AG09319 (cell line): ENCODE measurements around the gene C3orf22.

ENCODE experiments used
- DNase-seq: peaks from one replicate; pipeline ENCODE4 v3.0.0-alpha.2; 2010; ENCODE audit warnings: low read depth; ENCODE audit errors: extremely low read depth
- TF ChIP-seq, protein P1 (sequence below): IDR thresholded peaks from 2 replicates; pipeline ENCODE4 v1.5.1; 2011; ENCODE audit warnings: low read depth, mild to moderate bottlenecking, inconsistent platforms, low read length, moderate library complexity

The C3orf22 gene

DNA sequence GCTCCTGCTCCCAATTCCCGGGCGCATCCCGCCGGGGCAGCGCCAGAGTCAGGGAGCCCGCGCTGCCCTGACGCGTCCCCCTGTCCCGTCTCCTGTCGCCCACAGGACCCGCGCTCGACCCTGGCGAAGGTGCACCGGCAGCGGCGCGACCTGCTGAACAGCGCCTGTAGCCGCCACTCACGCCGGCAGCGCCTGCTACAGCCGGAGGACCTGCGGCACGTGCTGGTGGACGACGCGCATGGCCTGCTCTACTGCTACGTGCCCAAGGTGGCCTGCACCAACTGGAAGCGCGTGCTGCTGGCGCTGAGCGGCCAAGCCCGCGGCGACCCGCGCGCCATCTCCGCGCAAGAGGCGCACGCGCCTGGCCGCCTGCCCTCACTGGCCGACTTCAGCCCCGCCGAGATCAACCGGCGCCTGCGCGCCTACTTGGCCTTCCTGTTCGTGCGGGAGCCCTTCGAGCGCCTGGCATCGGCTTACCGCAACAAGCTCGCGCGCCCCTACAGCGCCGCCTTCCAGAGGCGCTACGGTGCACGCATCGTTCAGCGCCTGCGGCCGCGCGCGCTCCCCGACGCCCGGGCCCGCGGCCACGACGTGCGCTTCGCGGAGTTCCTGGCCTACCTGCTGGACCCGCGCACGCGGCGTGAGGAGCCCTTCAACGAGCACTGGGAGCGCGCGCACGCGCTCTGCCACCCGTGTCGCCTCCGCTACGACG is 16.9 kb downstream of the C3orf22 start:
- no peak for DNase-seq
- TF ChIP-seq, protein P1, sequence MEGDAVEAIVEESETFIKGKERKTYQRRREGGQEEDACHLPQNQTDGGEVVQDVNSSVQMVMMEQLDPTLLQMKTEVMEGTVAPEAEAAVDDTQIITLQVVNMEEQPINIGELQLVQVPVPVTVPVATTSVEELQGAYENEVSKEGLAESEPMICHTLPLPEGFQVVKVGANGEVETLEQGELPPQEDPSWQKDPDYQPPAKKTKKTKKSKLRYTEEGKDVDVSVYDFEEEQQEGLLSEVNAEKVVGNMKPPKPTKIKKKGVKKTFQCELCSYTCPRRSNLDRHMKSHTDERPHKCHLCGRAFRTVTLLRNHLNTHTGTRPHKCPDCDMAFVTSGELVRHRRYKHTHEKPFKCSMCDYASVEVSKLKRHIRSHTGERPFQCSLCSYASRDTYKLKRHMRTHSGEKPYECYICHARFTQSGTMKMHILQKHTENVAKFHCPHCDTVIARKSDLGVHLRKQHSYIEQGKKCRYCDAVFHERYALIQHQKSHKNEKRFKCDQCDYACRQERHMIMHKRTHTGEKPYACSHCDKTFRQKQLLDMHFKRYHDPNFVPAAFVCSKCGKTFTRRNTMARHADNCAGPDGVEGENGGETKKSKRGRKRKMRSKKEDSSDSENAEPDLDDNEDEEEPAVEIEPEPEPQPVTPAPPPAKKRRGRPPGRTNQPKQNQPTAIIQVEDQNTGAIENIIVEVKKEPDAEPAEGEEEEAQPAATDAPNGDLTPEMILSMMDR, result no peak

DNA sequence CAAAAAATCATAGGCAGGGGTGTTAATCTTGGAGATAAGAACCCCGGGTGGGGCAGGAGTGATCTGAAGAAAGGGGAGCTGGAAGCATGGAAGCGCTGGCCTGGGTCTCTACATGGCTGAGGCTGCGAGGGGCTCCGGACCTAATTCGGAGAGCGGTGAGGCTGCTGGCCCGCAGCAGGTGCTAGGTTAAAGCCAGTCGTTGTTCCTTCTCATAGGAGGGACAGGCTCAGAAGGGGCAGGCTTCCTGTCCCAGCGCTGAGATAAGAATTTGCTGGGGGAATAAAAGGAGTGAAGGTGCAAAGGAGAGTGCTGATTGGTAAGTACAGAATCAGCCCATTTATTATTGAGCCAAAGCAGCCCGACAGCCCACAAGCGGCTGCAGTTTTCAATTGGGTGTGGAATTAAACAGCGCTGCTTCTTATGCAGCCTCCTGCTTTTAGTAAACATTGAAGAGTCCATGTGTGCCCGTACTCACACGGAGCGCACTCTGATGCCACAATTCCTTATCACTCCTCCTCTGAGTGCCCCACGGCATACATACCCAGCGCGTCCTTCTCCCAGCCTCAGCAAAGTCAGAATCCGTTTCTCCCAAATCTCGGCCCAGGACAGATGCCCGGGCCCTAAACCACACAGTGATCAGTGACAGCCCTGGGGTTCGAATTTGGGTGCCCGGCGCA is 17.6 kb downstream of the C3orf22 start:
- no peak for DNase-seq
- TF ChIP-seq, protein P1, result no peak

DNA sequence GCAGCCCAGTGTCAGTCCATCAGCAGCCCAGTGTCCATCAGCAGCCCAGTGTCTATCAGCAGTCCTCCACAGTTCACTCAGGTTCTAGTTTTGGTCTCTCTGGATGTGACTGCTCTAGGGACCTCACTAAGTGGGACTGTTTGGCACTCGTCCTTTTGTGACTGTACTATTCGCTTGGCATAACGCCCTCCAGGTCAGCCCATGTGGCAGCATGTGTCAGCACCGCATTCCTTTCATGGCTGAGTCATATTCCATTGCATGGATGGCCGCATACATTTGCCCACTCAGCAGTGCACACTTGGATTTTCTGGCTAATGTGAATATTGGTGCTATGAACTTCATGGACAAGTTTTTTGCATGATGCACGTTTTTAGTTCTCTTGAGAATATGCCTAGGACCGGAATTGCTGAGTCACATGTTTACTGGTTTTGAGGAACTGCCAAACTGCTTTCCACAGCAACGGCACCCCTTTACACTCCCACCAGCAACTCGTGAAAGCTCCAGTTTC is 18.3 kb downstream of the C3orf22 start:
- DNase-seq, result peak; percentile 57
- TF ChIP-seq, protein P1, result no peak

- DNase-seq, result no peak
- TF ChIP-seq, protein P1, result no peak
Measured at GRCh38 chr3:126539558-126540250, 19.0 kb downstream of the C3orf22 start.

GRCh38 chr3:126538966-126539365 is 19.8 kb downstream of the C3orf22 start:
- TF ChIP-seq, protein P1, result no peak
- DNase-seq, result no peak

DNA sequence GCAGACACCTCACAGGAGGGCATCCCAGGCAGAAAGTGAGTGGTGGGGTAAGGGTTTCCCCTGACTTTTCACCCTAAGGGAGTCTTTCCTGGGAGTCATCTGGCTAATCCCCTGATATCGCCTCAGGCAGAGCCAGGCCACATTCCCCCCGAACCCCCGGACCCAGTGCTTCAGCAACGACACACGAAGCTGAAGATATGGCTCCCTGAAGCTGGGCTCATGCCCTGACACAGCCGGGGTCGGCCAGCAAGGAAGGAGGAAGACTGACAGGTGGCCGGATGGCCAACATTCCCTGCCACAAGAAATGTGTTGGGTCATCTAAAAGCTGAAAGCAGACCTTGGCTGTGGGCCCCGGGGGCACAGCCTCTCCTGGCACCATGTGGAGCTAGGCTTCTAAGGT is 20.4 kb downstream of the C3orf22 start:
- DNase-seq, result no peak
- TF ChIP-seq, protein P1, result no peak
